Endothelial cell of umbilical vein (primary cell): Measurements from ENCODE around the gene SNN. TPM values are rescaled to one million over a fixed set of nuclear protein-coding genes. Genes with fewer than 3 reads are reported as not detected.

Experiments used
- BruUV-seq: library from RNA; stranded (reverse); fragments of 400-500 nt; replicated peaks from 2 replicates; lab custom pipeline; 2021; lab: Mats Ljungman, UMichigan
- CTCF ChIA-PET: fragments of 300-600, 350-600 bp; sonication (Branson Sonifier 250); formaldehyde crosslinking; loops from one replicate; lab custom pipeline; 2021; ENCODE audit warnings: antibody characterized with exemption, inconsistent platforms; lab: Charles Lee
- POLR2A ChIA-PET: fragments of 300-600, 350-600 bp; sonication (Branson Sonifier 250); formaldehyde crosslinking; loops from one replicate; lab custom pipeline; 2021; ENCODE audit warnings: antibody characterized with exemption, inconsistent platforms; lab: Charles Lee
- DNase-seq: peaks from one replicate; pipeline ENCODE4 v3.0.0-alpha.2; 2011; ENCODE audit warnings: low read depth, low spot score
- FAIRE-seq: peaks from 2 replicates; lab custom pipeline; 2011; peaks lifted over from hg19 to GRCh38; lab: Jason Lieb, UNC
- H2AFZ ChIP-seq: 2 replicates; pipeline ENCODE4 v1.6.0; 2012; ENCODE audit warnings: low read depth, low read length, control low read depth, inconsistent platforms
- H3K27ac ChIP-seq: 2 replicates; pipeline ENCODE4 v1.5.1; 2011; ENCODE audit warnings: low read depth, mild to moderate bottlenecking, control low read depth, low read length, moderate library complexity; ENCODE audit not compliant: insufficient read depth
- H3K27me3 ChIP-seq, 2 experiments: 2 replicates each; pipeline versions ENCODE4 v1.6.0 to v1.6.1; 2011; ENCODE audit warnings: low read length in 2 of 2, mixed read lengths in 1 of 2; ENCODE audit not compliant: control insufficient read depth in 2 of 2, insufficient read depth in 2 of 2
- H3K36me3 ChIP-seq, 2 experiments: 2 replicates in 1 of 2; 3 replicates in 1 of 2; pipeline ENCODE4 v1.5.1; 2011; ENCODE audit warnings: low read length in 2 of 2, mild to moderate bottlenecking in 1 of 2, moderate library complexity in 1 of 2; ENCODE audit not compliant: control insufficient read depth in 2 of 2, insufficient read depth in 2 of 2; ENCODE audit errors: extremely low read depth in 1 of 2
- H3K4me1 ChIP-seq: 3 replicates; pipeline ENCODE4 v1.5.1; 2011; ENCODE audit warnings: mild to moderate bottlenecking, low read length; ENCODE audit not compliant: control insufficient read depth, insufficient read depth; ENCODE audit errors: extremely low read depth
- H3K4me2 ChIP-seq: 2 replicates; pipeline ENCODE4 v1.6.1; 2011; ENCODE audit warnings: low read length, control low read depth, mixed read lengths; ENCODE audit not compliant: insufficient read depth
- H3K4me3 ChIP-seq, 3 experiments: fragments of 200-600 bp in 1 of 3; sonication (generic), shearing (Covaris generic) in 1 of 3; replicated peaks in 1 of 3; 2 replicates each; pipeline ENCODE4 v1.5.1; 2011 to 2016; ENCODE audit warnings: control low read depth in 3 of 3, low read length in 3 of 3, mild to moderate bottlenecking in 2 of 3, inconsistent platforms in 1 of 3, low read depth in 1 of 3, moderate library complexity in 1 of 3; ENCODE audit not compliant: insufficient read depth in 1 of 3
- H3K79me2 ChIP-seq: 2 replicates; pipeline ENCODE4 v1.6.0; 2012; ENCODE audit warnings: low read length, inconsistent platforms; ENCODE audit not compliant: control insufficient read depth, insufficient read depth
- H3K9ac ChIP-seq: replicated peaks from 2 replicates; pipeline ENCODE3; 2011; ENCODE audit warnings: low read length, control low read depth; ENCODE audit not compliant: insufficient read depth; ENCODE audit errors: extremely low read depth
- H3K9me1 ChIP-seq: replicated peaks from 3 replicates; pipeline ENCODE4 v1.6.0; 2011; ENCODE audit warnings: mild to moderate bottlenecking, low read length; ENCODE audit not compliant: control insufficient read depth, insufficient read depth; ENCODE audit errors: extremely low read depth
- H3K9me3 ChIP-seq: replicated peaks from 2 replicates; pipeline ENCODE4 v1.5.1; 2012; ENCODE audit warnings: low read length, inconsistent platforms; ENCODE audit not compliant: control insufficient read depth, insufficient read depth
- H4K20me1 ChIP-seq: replicated peaks from 2 replicates; pipeline ENCODE3; 2011; ENCODE audit warnings: mild to moderate bottlenecking, low read length; ENCODE audit not compliant: control insufficient read depth, insufficient read depth; ENCODE audit errors: extremely low read depth
- CTCF ChIP-seq, 2 donors: IDR thresholded peaks; 1 replicate in 1 of 2; 2 replicates in 1 of 2; pipeline ENCODE4 v1.5.1; 2011; ENCODE audit warnings: low read length in 2 of 2, mild to moderate bottlenecking in 2 of 2, moderate library complexity in 2 of 2, control low read depth in 1 of 2, inconsistent platforms in 1 of 2, low read depth in 1 of 2; ENCODE audit not compliant: insufficient read depth in 1 of 2; ENCODE audit errors: extremely low read depth in 1 of 2
- EZH2 ChIP-seq: IDR thresholded peaks from 2 replicates; pipeline ENCODE4 v1.6.1; 2012; ENCODE audit warnings: borderline replicate concordance, low read depth, mild to moderate bottlenecking, moderate library complexity, low read length, inconsistent platforms; ENCODE audit not compliant: severe bottlenecking
- GATA2 ChIP-seq: IDR thresholded peaks from 2 replicates; pipeline ENCODE4 v1.7.0; 2011; ENCODE audit warnings: low read depth, mild to moderate bottlenecking, moderate library complexity, mixed read lengths, low read length; ENCODE audit not compliant: insufficient read length, insufficient read depth
- JUN ChIP-seq: IDR thresholded peaks from 2 replicates; pipeline ENCODE4 v1.6.1; 2011; ENCODE audit warnings: borderline replicate concordance, low read depth; ENCODE audit not compliant: insufficient read length, insufficient read depth
- MAX ChIP-seq: IDR thresholded peaks from 2 replicates; pipeline ENCODE4 v1.6.1; 2011; ENCODE audit not compliant: insufficient read depth, insufficient read length
- POLR2AphosphoS5 ChIP-seq: IDR thresholded peaks from 2 replicates; pipeline ENCODE4 v1.6.1; 2012; ENCODE audit warnings: low read depth, mild to moderate bottlenecking, control low read depth, low read length, moderate library complexity; ENCODE audit not compliant: insufficient read depth
- dilution Hi-C: fragments of 300-500 bp; cut with MboI; formaldehyde crosslinking; loops from one replicate; pipeline ENCODE4 v1.15.0; 2019; ENCODE audit warnings: low sequenced_read_pairs; ENCODE audit not compliant: extremely low pct_ligation_motif_present
- intact Hi-C: fragments of 100-400 bp; cut with micrococcal nuclease; formaldehyde crosslinking; loops from one replicate; pipeline ENCODE4 v1.10.0; 2022
- polyA plus RNA-seq, 4 experiments: library from polyadenylated mRNA; depleted of rRNA in 3 of 4; stranded (reverse) in 3 of 4; unstranded in 1 of 4; fragments of >200 nt; gene quantifications; 2 replicates each; pipeline versions ENCODE4 v1.2.1 to v1.2.3, GENCODE V29; 2011 to 2012; ENCODE audit warnings: missing spikeins in 1 of 4
- total RNA-seq: library from RNA; stranded (reverse); gene quantifications from 2 replicates; pipeline ENCODE4 v1.2.3, GENCODE V29; 2021

Gene SNN
- total and polyA plus RNA-seq, 2 donors (not counting 3 experiments of a cell fraction or from before 2014, with no cell fraction given), result 17.7 to 24.1 TPM

DNA sequence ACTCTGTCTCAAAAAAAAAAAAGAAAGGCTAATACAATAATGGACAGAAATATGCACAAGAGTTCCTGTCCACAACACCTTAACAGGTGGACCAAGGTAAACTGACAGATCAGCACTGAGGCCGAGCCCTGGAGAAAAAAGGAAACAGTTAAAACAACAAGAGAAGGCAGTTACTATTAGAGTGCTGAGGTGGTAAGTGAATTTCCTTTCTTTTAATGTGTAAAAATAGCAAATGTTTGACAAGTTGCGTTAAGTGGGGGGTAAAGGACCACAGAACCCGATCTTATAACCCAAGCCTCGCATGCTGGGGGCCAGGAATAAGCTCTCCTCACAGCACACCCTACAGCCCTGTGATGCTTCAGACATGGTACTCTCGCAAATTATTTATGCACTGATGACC, 49.6 kb downstream of the SNN start:
- no peak overlapping the region for H3K4me2 ChIP-seq
- BruUV-seq, result no TSS peak
- H3K36me3 ChIP-seq, result peaks cover 8 to 15% of the 10 kb centered on the region in 2 experiments
- intact Hi-C loops, result no loop called here
- dilution Hi-C loops, result no loop called here
- no peak for FAIRE-seq
- no peaks in the 10 kb centered on the region for H3K9me1 ChIP-seq
- POLR2A ChIA-PET, result no interaction called here
- H3K4me1 ChIP-seq, result no peaks in the 10 kb centered on the region
- no peak for DNase-seq
- H3K27ac ChIP-seq, result no peak overlapping the region
- no peaks in the 10 kb centered on the region for H3K9me3 ChIP-seq
- no peak for TF ChIP-seq MAX
- TF ChIP-seq GATA2, result no peak
- no peak for TF ChIP-seq POLR2AphosphoS5
- TF ChIP-seq CTCF (IDR thresholded peaks at IDR 0.05; ENCODE audit: extremely low read depth in 1 of 2, insufficient read depth in 1 of 2, low read depth in 1 of 2, low read length in 2 of 2), result no peak
- no peak for TF ChIP-seq EZH2
- TF ChIP-seq JUN, result no peak
- H3K4me3 ChIP-seq, result no peak overlapping the region
- H3K27me3 ChIP-seq, result no peaks in the 10 kb centered on the region
- H4K20me1 ChIP-seq, result no peaks in the 10 kb centered on the region
- no peak overlapping the region for H3K9ac ChIP-seq
- CTCF ChIA-PET, result interaction anchor here (0.7 to 0.8 kb wide), 2 partner anchors 322 to 346 kb away, joined by 3 to 6 read pairs; no protein-coding TSS in a partner anchor
- peaks cover 2% of the 10 kb centered on the region for H3K79me2 ChIP-seq
- H2AFZ ChIP-seq, result no peak overlapping the region
